Left lung (tissue), 10 donors: Measurements from ENCODE around the gene CNST. TPM values are rescaled to one million over a fixed set of nuclear protein-coding genes. Genes with fewer than 3 reads are reported as not detected.

Experiments
- ATAC-seq: fragments of 200-7000 bp; cut with Tn5 transposase; one replicate; pipeline ENCODE4 v1.9.1; 2020; ENCODE audit warnings: moderate library complexity
- DNase-seq, 4 donors: peaks; one replicate each; pipeline ENCODE4 v3.0.0-alpha.2; 2013 to 2020
- H3K27ac ChIP-seq, 2 donors: fragments of 200-600 bp; sonication (generic) in 1 of 2; one replicate each; pipeline versions ENCODE4 v1.5.0 to v1.8.0; 2020 to 2021
- H3K27me3 ChIP-seq, 2 donors: fragments of 200-600 bp; sonication (generic) in 1 of 2; one replicate each; pipeline versions ENCODE4 v1.5.0 to v1.8.0; 2020 to 2021
- H3K36me3 ChIP-seq, 2 donors: fragments of 200-600 bp; sonication (generic) in 1 of 2; one replicate each; pipeline versions ENCODE4 v1.5.0 to v1.8.0; 2020 to 2021
- H3K4me1 ChIP-seq, 2 donors: fragments of 200-600 bp; one replicate each; pipeline ENCODE4 v1.8.0; 2021
- H3K4me3 ChIP-seq, 2 donors: fragments of 200-600 bp; sonication (generic) in 1 of 2; one replicate each; pipeline versions ENCODE4 v1.5.0 to v1.8.0; 2020 to 2021; ENCODE audit warnings: mild to moderate bottlenecking in 1 of 2
- H3K9me3 ChIP-seq, 2 donors: fragments of 200-600 bp; sonication (generic) in 1 of 2; one replicate each; pipeline versions ENCODE4 v1.5.0 to v1.8.0; 2020 to 2021
- CTCF ChIP-seq, 2 donors: fragments of 200-600 bp; sonication (generic) in 1 of 2; IDR thresholded peaks; one replicate each; pipeline versions ENCODE4 v1.5.0 to v1.8.0; 2021; ENCODE audit warnings: antibody characterized with exemption in 2 of 2
- intact Hi-C, 2 donors: fragments of 100-400 bp; cut with DNase I; formaldehyde crosslinking; loops; one replicate each; pipeline versions ENCODE4 v1.11.2 to v1.14.2; 2022
- polyA plus RNA-seq, 6 donors: library from polyadenylated mRNA; unstranded; fragments of 120-200 nt; gene quantifications; one replicate each; pipeline ENCODE4 v1.2.1, GENCODE V29; 2013; ENCODE audit not compliant: insufficient read length in 6 of 6
- total RNA-seq, 2 donors: library from RNA; stranded (reverse); fragmentation: NEBNext Ultra II Directional; extraction: Animal tissue kit (Norgen Biotek cat#: 25700); gene quantifications; one replicate each; pipeline ENCODE4 v1.2.1, GENCODE V29; 2021
- donor health status: DM: no; HTN: yes; CAD: no.
- donor health status: DM: no; HTN: no; CAD: no.

The CNST gene
- total and polyA plus RNA-seq, 8 donors: 18.0 to 24.0 (median 19.6) TPM

- intact Hi-C loops: no loop called here
- Histone ChIP-seq H3K9me3 (no peaks in the 10 kb centered on the region), H3K27me3 (no peaks in the 10 kb centered on the region), H3K27ac (no peak overlapping the region), H3K4me3 (no peak overlapping the region), H3K36me3 (no peaks in the 10 kb centered on the region), H3K4me1 (peaks cover 4 to 20% of the 10 kb centered on the region in 2 donors)
- no peak for TF ChIP-seq CTCF (IDR thresholded peaks at IDR 0.05)
- DNase-seq: no peak
- ATAC-seq: no peak
Measured at GRCh38 chr1:246613096-246613758, 47.0 kb downstream of the CNST start.

GRCh38 chr1:246617156-246617555 lies 50.9 kb downstream of the CNST start:
- no peak for DNase-seq
- no peak for TF ChIP-seq CTCF (IDR thresholded peaks at IDR 0.05)
- no peaks in the 10 kb centered on the region for H3K27me3 ChIP-seq
- no peaks in the 10 kb centered on the region for H3K4me1 ChIP-seq
- H3K4me3 ChIP-seq: no peak overlapping the region
- H3K9me3 ChIP-seq: no peaks in the 10 kb centered on the region
- intact Hi-C loops: no loop called here
- H3K27ac ChIP-seq: no peak overlapping the region
- H3K36me3 ChIP-seq: peaks cover 0 to 8% of the 10 kb centered on the region in 2 donors
- ATAC-seq: peak; percentile 43

GRCh38 chr1:246617768-246618167 lies 51.5 kb downstream of the CNST start:
- H3K27ac ChIP-seq: no peak overlapping the region
- peaks cover 0 to 13% of the 10 kb centered on the region in 2 donors for H3K36me3 ChIP-seq
- ATAC-seq (peak; percentile 69), DNase-seq (no peak)
- intact Hi-C loops: no loop called here
- no peaks in the 10 kb centered on the region for H3K4me1 ChIP-seq
- no peak for TF ChIP-seq CTCF (IDR thresholded peaks at IDR 0.05)
- no peak overlapping the region for H3K4me3 ChIP-seq
- H3K9me3 ChIP-seq: no peaks in the 10 kb centered on the region
- H3K27me3 ChIP-seq: no peaks in the 10 kb centered on the region

- Histone ChIP-seq H3K27ac (no peak overlapping the region), H3K27me3 (no peaks in the 10 kb centered on the region), H3K4me1 (no peaks in the 10 kb centered on the region), H3K9me3 (no peaks in the 10 kb centered on the region), H3K36me3 (peaks cover 0 to 13% of the 10 kb centered on the region in 2 donors), H3K4me3 (no peak overlapping the region)
- intact Hi-C loops: no loop called here
- TF ChIP-seq CTCF (IDR thresholded peaks at IDR 0.05): no peak
- ATAC-seq: no peak
- DNase-seq: no peak
Measured at GRCh38 chr1:246618240-246618808, 52.1 kb downstream of the CNST start.

GRCh38 chr1:246622035-246622652 lies 55.9 kb downstream of the CNST start:
- TF ChIP-seq CTCF (IDR thresholded peaks at IDR 0.05): no peak

More at GRCh38 chr1:246622035-246622652, 55.9 kb downstream of the CNST start:
- Histone ChIP-seq H3K27me3 (no peaks in the 10 kb centered on the region), H3K4me1 (no peaks in the 10 kb centered on the region), H3K27ac (no peak overlapping the region), H3K9me3 (no peaks in the 10 kb centered on the region), H3K36me3 (peaks cover 0 to 33% of the 10 kb centered on the region in 2 donors), H3K4me3 (no peak overlapping the region)
- DNase-seq (no peak), ATAC-seq (no peak)
- intact Hi-C loops: no loop called here
